Measurements from ENCODE around the gene LONRF3. TPM values are rescaled to one million over a fixed set of nuclear protein-coding genes. Genes with fewer than 3 reads are reported as not detected.

LONRF3 gene
- total and polyA plus RNA-seq, 2 experiments from 2014 or later, result 2.6 to 6.5 TPM

DNA sequence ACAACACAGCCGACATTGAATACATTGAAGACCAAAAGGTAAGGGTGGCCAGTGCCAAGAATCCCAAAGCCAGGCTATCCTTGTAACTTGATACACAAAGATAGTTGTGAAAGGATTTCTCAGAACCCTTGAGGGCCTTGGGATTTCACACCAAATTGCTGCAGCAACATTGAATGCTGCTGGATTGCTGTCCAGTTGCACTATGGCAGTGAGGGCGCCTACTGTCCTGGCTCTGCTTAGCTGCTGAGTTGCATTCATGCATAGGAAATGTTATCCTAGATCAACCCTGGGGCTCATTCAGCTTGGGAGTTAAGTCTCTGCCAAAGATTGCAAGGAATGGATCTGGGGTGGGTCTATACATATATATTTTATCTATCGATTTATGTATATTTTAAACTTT, 38.7 kb downstream of the LONRF3 start:
- Histone ChIP-seq H4K20me1 (ENCODE audit: insufficient read depth, poor library complexity, severe bottlenecking) (no peaks in the 10 kb centered on the region), H3K36me3 (replicated peaks; ENCODE audit: insufficient read depth, low read depth) (no peaks in the 10 kb centered on the region), H3K4me3 (no peak overlapping the region), H3K79me2 (no peaks in the 10 kb centered on the region), H3K27ac (no peak overlapping the region), H3K9me2 (replicated peaks; ENCODE audit: insufficient read depth) (no peaks in the 10 kb centered on the region), H3K4me2 (no peak overlapping the region), H2AFZ (no peak overlapping the region), H3K9me3 (ENCODE audit: low read depth) (no peaks in the 10 kb centered on the region), H3K4me1 (ENCODE audit: insufficient read depth) (no peaks in the 10 kb centered on the region), H3K27me3 (no peaks in the 10 kb centered on the region)
- no peak for DNase-seq (ENCODE audit: low spot score)
- TF ChIP-seq EZH2 (IDR thresholded peaks at IDR 0.05; ENCODE audit: borderline replicate concordance) (no peak), EZH2phosphoT487 (IDR thresholded peaks at IDR 0.05; ENCODE audit: low read depth, severe bottlenecking, unreplicated experiment) (no peak)
- TF ChIP-seq, protein P1, sequence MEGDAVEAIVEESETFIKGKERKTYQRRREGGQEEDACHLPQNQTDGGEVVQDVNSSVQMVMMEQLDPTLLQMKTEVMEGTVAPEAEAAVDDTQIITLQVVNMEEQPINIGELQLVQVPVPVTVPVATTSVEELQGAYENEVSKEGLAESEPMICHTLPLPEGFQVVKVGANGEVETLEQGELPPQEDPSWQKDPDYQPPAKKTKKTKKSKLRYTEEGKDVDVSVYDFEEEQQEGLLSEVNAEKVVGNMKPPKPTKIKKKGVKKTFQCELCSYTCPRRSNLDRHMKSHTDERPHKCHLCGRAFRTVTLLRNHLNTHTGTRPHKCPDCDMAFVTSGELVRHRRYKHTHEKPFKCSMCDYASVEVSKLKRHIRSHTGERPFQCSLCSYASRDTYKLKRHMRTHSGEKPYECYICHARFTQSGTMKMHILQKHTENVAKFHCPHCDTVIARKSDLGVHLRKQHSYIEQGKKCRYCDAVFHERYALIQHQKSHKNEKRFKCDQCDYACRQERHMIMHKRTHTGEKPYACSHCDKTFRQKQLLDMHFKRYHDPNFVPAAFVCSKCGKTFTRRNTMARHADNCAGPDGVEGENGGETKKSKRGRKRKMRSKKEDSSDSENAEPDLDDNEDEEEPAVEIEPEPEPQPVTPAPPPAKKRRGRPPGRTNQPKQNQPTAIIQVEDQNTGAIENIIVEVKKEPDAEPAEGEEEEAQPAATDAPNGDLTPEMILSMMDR (IDR thresholded peaks at IDR 0.05; ENCODE audit: poor library complexity), result no peak
- WGBS (ENCODE audit: low lambda C conversion rate, missing lambda C conversion rate), result 81% methylated on average over 3 of the region's 3 CpGs

DNA sequence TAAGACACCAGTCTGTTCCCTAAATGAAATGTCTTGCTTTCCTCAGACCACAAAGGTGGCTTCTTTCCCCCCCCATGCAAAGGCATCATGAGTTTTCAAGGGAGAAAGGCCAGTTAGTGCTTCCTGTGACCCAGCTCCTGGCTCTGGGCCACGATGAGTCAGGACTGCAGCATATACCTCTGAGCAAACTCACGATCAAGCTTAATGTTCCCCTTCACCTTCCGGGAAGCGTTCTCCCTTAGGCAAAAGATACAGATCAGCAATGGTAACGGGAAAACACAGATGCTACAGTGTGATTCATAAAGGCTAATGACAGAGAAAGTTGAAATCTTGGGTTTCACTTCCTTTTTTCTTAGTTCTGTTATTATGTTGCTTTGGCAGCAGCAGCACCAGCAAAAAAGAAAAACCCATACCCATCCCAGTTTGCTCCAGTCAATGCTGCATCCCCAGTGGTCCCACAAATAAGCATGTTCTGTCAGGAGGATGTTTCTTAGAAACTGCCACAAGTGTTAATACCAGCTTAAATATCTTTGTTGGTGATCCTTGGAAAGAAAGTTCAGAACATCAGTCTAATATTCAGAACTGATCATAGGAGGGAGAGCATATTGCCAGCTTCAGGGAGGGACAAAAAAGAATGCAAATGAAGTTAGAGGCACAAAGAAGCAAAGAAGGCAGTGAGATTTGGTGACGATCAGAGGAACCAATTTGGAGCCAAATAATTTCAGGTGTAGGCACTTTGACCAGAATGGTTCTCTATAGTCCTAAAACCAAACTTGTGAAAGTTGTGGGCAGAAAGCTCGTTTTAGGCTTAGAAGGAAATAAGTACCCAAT, 41.2 kb downstream of the LONRF3 start:
- Histone ChIP-seq H3K27ac (no peak overlapping the region), H3K27me3 (no peaks in the 10 kb centered on the region), H3K9me2 (replicated peaks; ENCODE audit: insufficient read depth) (no peaks in the 10 kb centered on the region), H2AFZ (no peak overlapping the region), H4K20me1 (ENCODE audit: insufficient read depth, poor library complexity, severe bottlenecking) (no peaks in the 10 kb centered on the region), H3K4me3 (no peak overlapping the region), H3K4me2 (no peak overlapping the region), H3K4me1 (ENCODE audit: insufficient read depth) (no peaks in the 10 kb centered on the region), H3K79me2 (no peaks in the 10 kb centered on the region), H3K36me3 (replicated peaks; ENCODE audit: insufficient read depth, low read depth) (no peaks in the 10 kb centered on the region), H3K9me3 (ENCODE audit: low read depth) (no peaks in the 10 kb centered on the region)
- peak; percentile 21 for DNase-seq (ENCODE audit: low spot score)
- WGBS (ENCODE audit: low lambda C conversion rate, missing lambda C conversion rate), result 57% methylated on average over 7 of the region's 7 CpGs
- TF ChIP-seq EZH2 (IDR thresholded peaks at IDR 0.05; ENCODE audit: borderline replicate concordance), result no peak
- TF ChIP-seq, protein P1 (IDR thresholded peaks at IDR 0.05; ENCODE audit: poor library complexity), result no peak
- TF ChIP-seq EZH2phosphoT487 (IDR thresholded peaks at IDR 0.05; ENCODE audit: low read depth, severe bottlenecking, unreplicated experiment), result no peak

DNA sequence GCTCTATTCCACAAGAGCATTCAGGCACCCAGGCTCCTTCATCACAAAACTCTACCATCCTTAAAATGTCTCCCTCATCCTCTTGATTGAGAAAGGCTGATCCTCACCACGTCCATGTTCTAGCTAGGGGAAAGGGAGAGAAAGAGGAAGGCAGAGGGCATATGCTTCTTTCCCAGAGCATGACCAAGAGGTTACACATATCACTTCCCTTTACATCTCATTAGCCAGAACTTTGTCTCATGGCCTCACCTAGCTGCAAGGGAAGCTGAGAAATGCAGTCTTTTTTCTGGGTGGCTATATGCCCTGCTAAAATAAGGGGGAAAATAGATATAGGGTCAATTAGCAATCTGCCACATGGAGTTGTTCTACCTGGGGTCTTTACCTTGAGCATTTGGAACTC, 42.7 kb downstream of the LONRF3 start:
- no peak for DNase-seq (ENCODE audit: low spot score)
- Histone ChIP-seq H3K27me3 (no peaks in the 10 kb centered on the region), H3K27ac (no peak overlapping the region), H3K9me2 (replicated peaks; ENCODE audit: insufficient read depth) (no peaks in the 10 kb centered on the region), H3K79me2 (no peaks in the 10 kb centered on the region), H4K20me1 (ENCODE audit: insufficient read depth, poor library complexity, severe bottlenecking) (no peaks in the 10 kb centered on the region), H3K4me3 (no peak overlapping the region), H3K4me1 (ENCODE audit: insufficient read depth) (no peaks in the 10 kb centered on the region), H3K4me2 (no peak overlapping the region), H3K9me3 (ENCODE audit: low read depth) (no peaks in the 10 kb centered on the region), H3K36me3 (replicated peaks; ENCODE audit: insufficient read depth, low read depth) (no peaks in the 10 kb centered on the region), H2AFZ (no peak overlapping the region)
- TF ChIP-seq, protein P1 (IDR thresholded peaks at IDR 0.05; ENCODE audit: poor library complexity), result no peak
- TF ChIP-seq EZH2 (IDR thresholded peaks at IDR 0.05; ENCODE audit: borderline replicate concordance) (no peak), EZH2phosphoT487 (IDR thresholded peaks at IDR 0.05; ENCODE audit: low read depth, severe bottlenecking, unreplicated experiment) (no peak)
- WGBS (ENCODE audit: low lambda C conversion rate, missing lambda C conversion rate), result 50% methylated on average over 1 of the region's 1 CpG
